K562 (cell line): ENCODE data around the gene PNPLA7.

ENCODE experiments used
- ARHGAP35 ChIP-seq: fragments of 450-650 bp; IDR thresholded peaks from 2 replicates; pipeline ENCODE4 v1.6.1; 2018; ENCODE audit not compliant: partially characterized antibody
- BHLHE40 ChIP-seq: IDR thresholded peaks from 2 replicates; pipeline ENCODE4 v1.6.1; 2011; ENCODE audit warnings: low read length, improper control_type of control experiment
- BRF1 ChIP-seq: IDR thresholded peaks from 3 replicates; pipeline ENCODE4 v1.6.1; 2011; ENCODE audit warnings: borderline replicate concordance, mild to moderate bottlenecking; ENCODE audit not compliant: insufficient read length; ENCODE audit errors: extremely low read depth
- MYNN ChIP-seq, 2 experiments: sonication (generic); formaldehyde crosslinking in 1 of 2; IDR thresholded peaks; 2 replicates each; pipeline versions ENCODE4 v1.5.0 to v1.6.1; 2016 to 2020; ENCODE audit warnings: antibody characterized with exemption in 1 of 2, missing genetic modification reagents in 1 of 2
- NR3C1 ChIP-seq: sonication (generic); formaldehyde crosslinking; IDR thresholded peaks from 2 replicates; pipeline ENCODE4 v1.8.1; 2022; ENCODE audit warnings: missing genetic modification reagents
- PHF8 ChIP-seq: fragments of 200-600 bp; sonication (generic); IDR thresholded peaks from 2 replicates; pipeline ENCODE4 v1.6.1; 2012; ENCODE audit warnings: mixed run types, mild to moderate bottlenecking, inconsistent platforms, low read length, moderate library complexity, borderline replicate concordance
- SPI1 ChIP-seq: IDR thresholded peaks from 2 replicates; pipeline ENCODE4 v1.6.1; 2011; ENCODE audit warnings: low read depth, low read length, control low read depth, borderline replicate concordance
- ZFX ChIP-seq: sonication (generic); formaldehyde crosslinking; IDR thresholded peaks from 2 replicates; pipeline ENCODE4 v1.8.0; 2022; ENCODE audit warnings: mild to moderate bottlenecking, missing genetic modification reagents, moderate library complexity
- TF ChIP-seq, protein P1 (sequence below), 2 experiments: IDR thresholded peaks in 1 of 2; conservative IDR thresholded peaks in 1 of 2; 2 replicates each; pipeline ENCODE4 v1.6.1; 2016; ENCODE audit warnings: low read depth in 2 of 2, mild to moderate bottlenecking in 1 of 2, missing compliant biosample characterization in 1 of 2, missing genetic modification characterization in 1 of 2, moderate library complexity in 1 of 2
- TF ChIP-seq, protein P2 (sequence below), 3 experiments: IDR thresholded peaks in 2 of 3; conservative IDR thresholded peaks in 1 of 3; 2 replicates each; pipeline ENCODE4 v1.5.1; 2011 to 2012; ENCODE audit warnings: low read length in 3 of 3, mild to moderate bottlenecking in 3 of 3, control low read depth in 2 of 3, improper control_type of control experiment in 1 of 3, inconsistent platforms in 1 of 3, low read depth in 1 of 3, mixed read lengths in 1 of 3, moderate library complexity in 1 of 3; ENCODE audit not compliant: insufficient read depth in 2 of 3
- TF ChIP-seq, protein P3 (sequence below), 2 experiments: fragments of 450-650 bp; IDR thresholded peaks; 2 replicates each; pipeline ENCODE4 v1.6.1; 2018; ENCODE audit warnings: mild to moderate bottlenecking in 2 of 2, low read depth in 1 of 2; ENCODE audit not compliant: partially characterized antibody in 2 of 2
- TF ChIP-seq, protein P4 (sequence below): IDR thresholded peaks from 2 replicates; pipeline ENCODE4 v1.6.1; 2011; ENCODE audit not compliant: insufficient read length; ENCODE audit errors: extremely low read depth

DNA sequence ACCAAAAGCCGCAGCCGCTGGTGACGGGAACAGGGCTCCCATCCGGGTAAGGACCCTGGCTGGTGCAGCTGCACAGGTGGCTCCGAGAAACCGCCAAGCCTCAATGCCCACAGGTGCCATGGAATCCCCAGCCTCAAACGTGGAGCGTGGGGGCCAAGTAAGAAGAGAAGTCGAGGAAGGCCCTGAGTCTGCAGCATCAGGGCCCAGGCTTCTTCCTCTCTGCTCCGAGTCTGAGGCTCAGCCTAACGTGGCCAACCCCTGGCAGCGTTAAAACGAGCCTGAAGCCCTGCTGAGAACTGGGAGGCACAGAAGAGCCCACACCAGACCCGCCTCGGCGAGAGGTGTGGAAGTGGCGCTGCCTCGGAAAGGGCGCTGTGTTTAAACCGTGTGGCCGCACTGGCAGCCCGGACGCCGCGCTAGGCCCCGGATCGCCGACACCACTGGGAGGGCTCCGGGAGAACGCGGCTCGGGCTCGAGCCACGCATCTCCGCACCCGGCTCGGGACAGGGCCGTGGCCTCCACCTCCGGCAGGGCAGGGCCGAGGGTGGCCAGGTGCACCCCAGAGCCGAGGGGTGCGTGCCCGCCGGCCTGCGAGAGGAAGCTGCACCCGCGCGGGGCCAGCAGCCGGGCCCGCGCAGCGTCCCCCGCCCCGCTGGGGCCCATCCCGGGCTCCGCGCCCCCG is 39.4 kb upstream of the PNPLA7 start:
- TF ChIP-seq, protein P1, sequence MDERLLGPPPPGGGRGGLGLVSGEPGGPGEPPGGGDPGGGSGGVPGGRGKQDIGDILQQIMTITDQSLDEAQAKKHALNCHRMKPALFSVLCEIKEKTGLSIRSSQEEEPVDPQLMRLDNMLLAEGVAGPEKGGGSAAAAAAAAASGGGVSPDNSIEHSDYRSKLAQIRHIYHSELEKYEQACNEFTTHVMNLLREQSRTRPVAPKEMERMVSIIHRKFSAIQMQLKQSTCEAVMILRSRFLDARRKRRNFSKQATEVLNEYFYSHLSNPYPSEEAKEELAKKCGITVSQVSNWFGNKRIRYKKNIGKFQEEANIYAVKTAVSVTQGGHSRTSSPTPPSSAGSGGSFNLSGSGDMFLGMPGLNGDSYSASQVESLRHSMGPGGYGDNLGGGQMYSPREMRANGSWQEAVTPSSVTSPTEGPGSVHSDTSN (CRISPR knock-in tag; IDR thresholded peaks at IDR 0.05; ENCODE audit: low read depth) = no peak
- TF ChIP-seq, protein P1 (tag; conservative IDR thresholded peaks at IDR 0.05; ENCODE audit: low read depth) = no peak
- TF ChIP-seq ARHGAP35 (no peak), PHF8 (no peak; the same call in 1 of the 2 replicates), BHLHE40 (no peak), MYNN (IDR thresholded peaks at IDR 0.05) (no peak), MYNN (CRISPR knock-in tag; IDR thresholded peaks at IDR 0.05) (no peak), ZFX (CRISPR knock-in tag) (peak; percentile 59), BRF1 (no peak), NR3C1 (CRISPR knock-in tag) (peak; percentile 82; the same call in 1 of the 2 replicates), SPI1 (no peak)
- TF ChIP-seq, protein P2, sequence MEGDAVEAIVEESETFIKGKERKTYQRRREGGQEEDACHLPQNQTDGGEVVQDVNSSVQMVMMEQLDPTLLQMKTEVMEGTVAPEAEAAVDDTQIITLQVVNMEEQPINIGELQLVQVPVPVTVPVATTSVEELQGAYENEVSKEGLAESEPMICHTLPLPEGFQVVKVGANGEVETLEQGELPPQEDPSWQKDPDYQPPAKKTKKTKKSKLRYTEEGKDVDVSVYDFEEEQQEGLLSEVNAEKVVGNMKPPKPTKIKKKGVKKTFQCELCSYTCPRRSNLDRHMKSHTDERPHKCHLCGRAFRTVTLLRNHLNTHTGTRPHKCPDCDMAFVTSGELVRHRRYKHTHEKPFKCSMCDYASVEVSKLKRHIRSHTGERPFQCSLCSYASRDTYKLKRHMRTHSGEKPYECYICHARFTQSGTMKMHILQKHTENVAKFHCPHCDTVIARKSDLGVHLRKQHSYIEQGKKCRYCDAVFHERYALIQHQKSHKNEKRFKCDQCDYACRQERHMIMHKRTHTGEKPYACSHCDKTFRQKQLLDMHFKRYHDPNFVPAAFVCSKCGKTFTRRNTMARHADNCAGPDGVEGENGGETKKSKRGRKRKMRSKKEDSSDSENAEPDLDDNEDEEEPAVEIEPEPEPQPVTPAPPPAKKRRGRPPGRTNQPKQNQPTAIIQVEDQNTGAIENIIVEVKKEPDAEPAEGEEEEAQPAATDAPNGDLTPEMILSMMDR (IDR thresholded peaks at IDR 0.05 in 2 of 3, conservative IDR thresholded peaks at IDR 0.05 in 1 of 3; ENCODE audit: insufficient read depth in 2 of 3, low read depth in 1 of 3, low read length in 3 of 3) = no peak
- TF ChIP-seq, protein P3, sequence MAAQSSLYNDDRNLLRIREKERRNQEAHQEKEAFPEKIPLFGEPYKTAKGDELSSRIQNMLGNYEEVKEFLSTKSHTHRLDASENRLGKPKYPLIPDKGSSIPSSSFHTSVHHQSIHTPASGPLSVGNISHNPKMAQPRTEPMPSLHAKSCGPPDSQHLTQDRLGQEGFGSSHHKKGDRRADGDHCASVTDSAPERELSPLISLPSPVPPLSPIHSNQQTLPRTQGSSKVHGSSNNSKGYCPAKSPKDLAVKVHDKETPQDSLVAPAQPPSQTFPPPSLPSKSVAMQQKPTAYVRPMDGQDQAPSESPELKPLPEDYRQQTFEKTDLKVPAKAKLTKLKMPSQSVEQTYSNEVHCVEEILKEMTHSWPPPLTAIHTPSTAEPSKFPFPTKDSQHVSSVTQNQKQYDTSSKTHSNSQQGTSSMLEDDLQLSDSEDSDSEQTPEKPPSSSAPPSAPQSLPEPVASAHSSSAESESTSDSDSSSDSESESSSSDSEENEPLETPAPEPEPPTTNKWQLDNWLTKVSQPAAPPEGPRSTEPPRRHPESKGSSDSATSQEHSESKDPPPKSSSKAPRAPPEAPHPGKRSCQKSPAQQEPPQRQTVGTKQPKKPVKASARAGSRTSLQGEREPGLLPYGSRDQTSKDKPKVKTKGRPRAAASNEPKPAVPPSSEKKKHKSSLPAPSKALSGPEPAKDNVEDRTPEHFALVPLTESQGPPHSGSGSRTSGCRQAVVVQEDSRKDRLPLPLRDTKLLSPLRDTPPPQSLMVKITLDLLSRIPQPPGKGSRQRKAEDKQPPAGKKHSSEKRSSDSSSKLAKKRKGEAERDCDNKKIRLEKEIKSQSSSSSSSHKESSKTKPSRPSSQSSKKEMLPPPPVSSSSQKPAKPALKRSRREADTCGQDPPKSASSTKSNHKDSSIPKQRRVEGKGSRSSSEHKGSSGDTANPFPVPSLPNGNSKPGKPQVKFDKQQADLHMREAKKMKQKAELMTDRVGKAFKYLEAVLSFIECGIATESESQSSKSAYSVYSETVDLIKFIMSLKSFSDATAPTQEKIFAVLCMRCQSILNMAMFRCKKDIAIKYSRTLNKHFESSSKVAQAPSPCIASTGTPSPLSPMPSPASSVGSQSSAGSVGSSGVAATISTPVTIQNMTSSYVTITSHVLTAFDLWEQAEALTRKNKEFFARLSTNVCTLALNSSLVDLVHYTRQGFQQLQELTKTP (IDR thresholded peaks at IDR 0.05; ENCODE audit: low read depth in 1 of 2, partially characterized antibody in 2 of 2) = no peak
- TF ChIP-seq, protein P4, sequence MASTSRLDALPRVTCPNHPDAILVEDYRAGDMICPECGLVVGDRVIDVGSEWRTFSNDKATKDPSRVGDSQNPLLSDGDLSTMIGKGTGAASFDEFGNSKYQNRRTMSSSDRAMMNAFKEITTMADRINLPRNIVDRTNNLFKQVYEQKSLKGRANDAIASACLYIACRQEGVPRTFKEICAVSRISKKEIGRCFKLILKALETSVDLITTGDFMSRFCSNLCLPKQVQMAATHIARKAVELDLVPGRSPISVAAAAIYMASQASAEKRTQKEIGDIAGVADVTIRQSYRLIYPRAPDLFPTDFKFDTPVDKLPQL = no peak
